HepG2 (cell line): ENCODE data around the gene NECAB2. TPM values are rescaled to one million over a fixed set of nuclear protein-coding genes. Genes with fewer than 3 reads are reported as not detected.

Experiments
- ATAC-seq: fragments of 200-7000 bp; cut with Tn5 transposase; 3 replicates; pipeline ENCODE4 v1.9.1; 2020; ENCODE audit warnings: mild to moderate bottlenecking, moderate library complexity
- BruUV-seq: library from RNA; stranded (reverse); fragments of 400-500 nt; replicated peaks from 2 replicates; lab custom pipeline; 2021; lab: Mats Ljungman, UMichigan
- CTCF ChIA-PET: fragments of 300-600 bp; formaldehyde crosslinking; extraction: SDS; loops from one replicate; lab custom pipeline; 2021; ENCODE audit warnings: low total read pairs, inconsistent platforms, low intra/inter-chr PET ratio; lab: Yijun Ruan, JAX
- POLR2A ChIA-PET: fragments of 350-600 bp; sonication (Branson Sonifier 250); formaldehyde crosslinking; loops from one replicate; lab custom pipeline; 2020; ENCODE audit warnings: antibody characterized with exemption, inconsistent platforms; lab: Yijun Ruan, JAX
- DNase-seq: peaks from one replicate; pipeline ENCODE4 v3.0.0-alpha.2; 2015; ENCODE audit warnings: low spot score
- FAIRE-seq: peaks from 3 replicates; lab custom pipeline; 2011; peaks lifted over from hg19 to GRCh38; lab: Jason Lieb, UNC
- H2AFZ ChIP-seq: one replicate; pipeline ENCODE4 v1.6.1; 2011; ENCODE audit warnings: low read length, inconsistent platforms
- H3K27ac ChIP-seq: fragments of 300-600 bp; 3 replicates; pipeline ENCODE4 v1.8.0; 2011; ENCODE audit warnings: mixed run types, mild to moderate bottlenecking, mixed read lengths, low read length, inconsistent platforms; ENCODE audit not compliant: insufficient read depth; ENCODE audit errors: extremely low read length
- H3K27me3 ChIP-seq, 2 experiments: fragments of 200-600 bp in 1 of 2; 2 replicates in 1 of 2; 3 replicates in 1 of 2; pipeline versions ENCODE4 v1.6.0 to v1.8.0; 2011; ENCODE audit warnings: low read length in 2 of 2, mild to moderate bottlenecking in 2 of 2, moderate library complexity in 2 of 2, inconsistent platforms in 1 of 2; ENCODE audit not compliant: insufficient read depth in 2 of 2, control insufficient read depth in 1 of 2
- H3K36me3 ChIP-seq, 2 experiments: fragments of 200-600 bp in 1 of 2; replicated peaks in 1 of 2; 2 replicates in 1 of 2; 3 replicates in 1 of 2; pipeline versions ENCODE4 v1.5.1 to v1.8.0; 2011; ENCODE audit warnings: low read length in 2 of 2, inconsistent platforms in 1 of 2; ENCODE audit not compliant: insufficient read depth in 2 of 2, control insufficient read depth in 1 of 2
- H3K4me1 ChIP-seq: 2 replicates; pipeline ENCODE4 v1.5.1; 2012; ENCODE audit warnings: low read length, inconsistent platforms; ENCODE audit not compliant: insufficient read depth
- H3K4me2 ChIP-seq: 2 replicates; pipeline ENCODE4 v1.6.0; 2011; ENCODE audit warnings: low read depth, low read length, inconsistent platforms
- H3K4me3 ChIP-seq, 3 experiments: fragments of 200-600 bp in 1 of 3; sonication (generic), shearing (Covaris generic) in 1 of 3; replicated peaks in 1 of 3; 2 replicates each; pipeline ENCODE4 v1.5.1; 2011 to 2016; ENCODE audit warnings: low read length in 3 of 3, inconsistent platforms in 2 of 3, low read depth in 2 of 3, mild to moderate bottlenecking in 2 of 3, control low read depth in 1 of 3, mixed read lengths in 1 of 3; ENCODE audit not compliant: insufficient read depth in 1 of 3
- H3K79me2 ChIP-seq: one replicate; pipeline ENCODE4 v1.6.1; 2011; ENCODE audit warnings: low read length, inconsistent platforms; ENCODE audit not compliant: insufficient read depth
- H3K9ac ChIP-seq: 2 replicates; pipeline ENCODE4 v1.6.0; 2011; ENCODE audit warnings: mild to moderate bottlenecking, low read depth, low read length, inconsistent platforms; ENCODE audit not compliant: insufficient read depth
- H3K9me3 ChIP-seq: 2 replicates; pipeline ENCODE4 v1.5.1; 2012; ENCODE audit warnings: mild to moderate bottlenecking, low read length
- H4K20me1 ChIP-seq: 2 replicates; pipeline ENCODE4 v1.6.0; 2011; ENCODE audit warnings: inconsistent platforms, mild to moderate bottlenecking, low read length, moderate library complexity; ENCODE audit not compliant: insufficient read depth
- CREM ChIP-seq, 2 experiments: sonication (generic) in 1 of 2; formaldehyde crosslinking in 1 of 2; IDR thresholded peaks; 2 replicates each; pipeline versions ENCODE4 v1.4.0 to v1.6.1; 2016 to 2020; ENCODE audit warnings: antibody characterized with exemption in 1 of 2, mild to moderate bottlenecking in 1 of 2, missing genetic modification reagents in 1 of 2
- KLF16 ChIP-seq, 2 experiments: sonication (generic) in 1 of 2; formaldehyde crosslinking in 1 of 2; IDR thresholded peaks; 2 replicates each; pipeline versions ENCODE4 v1.6.1 to v1.8.0; 2016 to 2023; ENCODE audit warnings: missing genetic modification reagents in 2 of 2, missing compliant biosample characterization in 1 of 2
- NFATC3 ChIP-seq: sonication (generic); formaldehyde crosslinking; IDR thresholded peaks from 2 replicates; pipeline ENCODE4 v1.5.1; 2020; ENCODE audit warnings: mild to moderate bottlenecking, missing genetic modification reagents
- NR1H2 ChIP-seq: sonication (generic); formaldehyde crosslinking; IDR thresholded peaks from 2 replicates; pipeline ENCODE4 v1.8.1; 2022; ENCODE audit warnings: low read depth, missing genetic modification reagents, borderline replicate concordance
- NR2F2 ChIP-seq: IDR thresholded peaks from 2 replicates; pipeline ENCODE4 v1.6.1; 2012; ENCODE audit warnings: low read depth, inconsistent platforms, borderline replicate concordance
- PHF21A ChIP-seq: sonication (generic); formaldehyde crosslinking; IDR thresholded peaks from 2 replicates; pipeline ENCODE4 v1.5.0; 2020; ENCODE audit warnings: mild to moderate bottlenecking, missing genetic modification reagents
- REPIN1 ChIP-seq: sonication (generic); formaldehyde crosslinking; IDR thresholded peaks from 2 replicates; pipeline ENCODE4 v1.8.0; 2022; ENCODE audit warnings: missing genetic modification reagents, low read depth, mild to moderate bottlenecking, borderline replicate concordance
- RXRB ChIP-seq: IDR thresholded peaks from 2 replicates; pipeline ENCODE4 v1.6.1; 2016; ENCODE audit warnings: borderline replicate concordance, missing genetic modification reagents, missing compliant biosample characterization
- SP4 ChIP-seq: sonication (generic); formaldehyde crosslinking; IDR thresholded peaks from 2 replicates; pipeline ENCODE4 v1.8.1; 2023; ENCODE audit warnings: mild to moderate bottlenecking, missing genetic modification reagents
- YEATS4 ChIP-seq: sonication (generic); formaldehyde crosslinking; IDR thresholded peaks from 2 replicates; pipeline ENCODE4 v1.4.0; 2020; ENCODE audit warnings: missing genetic modification reagents, borderline replicate concordance
- ZBTB38 ChIP-seq: sonication (generic); formaldehyde crosslinking; IDR thresholded peaks from 2 replicates; pipeline ENCODE4 v1.5.1; 2020; ENCODE audit warnings: mild to moderate bottlenecking, missing genetic modification reagents
- ZFP90 ChIP-seq: sonication (generic); formaldehyde crosslinking; IDR thresholded peaks from 2 replicates; pipeline ENCODE4 v1.8.0; 2022; ENCODE audit warnings: missing genetic modification reagents, mild to moderate bottlenecking, inconsistent platforms, borderline replicate concordance
- ZNF180 ChIP-seq: sonication (generic); formaldehyde crosslinking; IDR thresholded peaks from 2 replicates; pipeline ENCODE4 v1.4.0; 2020; ENCODE audit warnings: low read depth, missing genetic modification reagents, borderline replicate concordance
- ZNF317 ChIP-seq: sonication (generic); formaldehyde crosslinking; IDR thresholded peaks from 2 replicates; pipeline ENCODE4 v1.5.0; 2020; ENCODE audit warnings: mild to moderate bottlenecking, missing genetic modification reagents
- ZNF331 ChIP-seq: sonication (generic); formaldehyde crosslinking; IDR thresholded peaks from 2 replicates; pipeline ENCODE4 v1.4.0; 2020; ENCODE audit warnings: missing genetic modification reagents
- ZNF589 ChIP-seq: sonication (generic); formaldehyde crosslinking; conservative IDR thresholded peaks from 2 replicates; pipeline ENCODE4 v1.8.0; 2022; ENCODE audit warnings: mild to moderate bottlenecking, moderate library complexity, missing genetic modification reagents
- ZNF850 ChIP-seq: sonication (generic); formaldehyde crosslinking; conservative IDR thresholded peaks from 2 replicates; pipeline ENCODE4 v1.9.0; 2021; ENCODE audit warnings: mild to moderate bottlenecking, missing genetic modification reagents
- ZSCAN25 ChIP-seq: sonication (generic); formaldehyde crosslinking; IDR thresholded peaks from 2 replicates; pipeline ENCODE4 v1.8.0; 2022; ENCODE audit warnings: mild to moderate bottlenecking, missing genetic modification reagents
- ZZZ3 ChIP-seq: sonication (generic); formaldehyde crosslinking; IDR thresholded peaks from 2 replicates; pipeline ENCODE4 v1.4.0; 2020; ENCODE audit warnings: missing genetic modification reagents, mild to moderate bottlenecking, borderline replicate concordance
- WGBS: methylation state at CpG from one replicate; pipeline ENCODE4 v1.1.6; 2017; ENCODE audit warnings: low lambda C conversion rate; 5-methylcytosine and 5-hydroxymethylcytosine counted together
- in situ Hi-C: cut with HindIII; loops from 2 replicates; pipeline ENCODE4 v1.10.0; 2017; ENCODE audit warnings: low pct_unique_long_range_greater_than_20kb; ENCODE audit not compliant: extremely low pct_ligation_motif_present
- intact Hi-C: fragments of 100-400 bp; cut with micrococcal nuclease; formaldehyde crosslinking; loops from one replicate; pipeline ENCODE4 v1.10.0; 2022; ENCODE audit not compliant: unreplicated experiment
- polyA plus RNA-seq, 8 experiments: library from polyadenylated mRNA; depleted of rRNA in 3 of 8; stranded (reverse) in 7 of 8; unstranded in 1 of 8; fragments of >200 nt; fragmentation: Illumina TruSeq in 4 of 8; extraction: Trizol in 4 of 8; gene quantifications; 2 replicates each; pipeline versions ENCODE4 v1.2.1 to v1.2.3, GENCODE V29; 2011 to 2016; ENCODE audit warnings: low read depth in 4 of 8, missing spikeins in 1 of 8, mixed read lengths in 1 of 8; ENCODE audit not compliant: insufficient read depth in 1 of 8
- total RNA-seq, 5 experiments: library from RNA; depleted of rRNA; stranded (reverse); fragments of >200 nt; fragmentation: Illumina TruSeq; extraction: Trizol; gene quantifications; 2 replicates each; pipeline ENCODE4 v1.2.3, GENCODE V29; 2016; ENCODE audit warnings: low read depth in 1 of 5
- TF ChIP-seq, protein P1 (sequence below): sonication (generic); formaldehyde crosslinking; IDR thresholded peaks from 2 replicates; pipeline ENCODE4 v1.5.0; 2020; ENCODE audit warnings: missing genetic modification reagents
- TF ChIP-seq, protein P2 (sequence below): sonication (generic); formaldehyde crosslinking; IDR thresholded peaks from 2 replicates; pipeline ENCODE4 v1.4.0; 2020; ENCODE audit warnings: missing genetic modification reagents; ENCODE audit errors: not compliant biosample characterization

The NECAB2 gene
- total and polyA plus RNA-seq, 2 of the 13 experiments (the other 11 are each of a cell fraction or from before 2014, with no cell fraction given): 0.21 to 0.49 TPM

DNA sequence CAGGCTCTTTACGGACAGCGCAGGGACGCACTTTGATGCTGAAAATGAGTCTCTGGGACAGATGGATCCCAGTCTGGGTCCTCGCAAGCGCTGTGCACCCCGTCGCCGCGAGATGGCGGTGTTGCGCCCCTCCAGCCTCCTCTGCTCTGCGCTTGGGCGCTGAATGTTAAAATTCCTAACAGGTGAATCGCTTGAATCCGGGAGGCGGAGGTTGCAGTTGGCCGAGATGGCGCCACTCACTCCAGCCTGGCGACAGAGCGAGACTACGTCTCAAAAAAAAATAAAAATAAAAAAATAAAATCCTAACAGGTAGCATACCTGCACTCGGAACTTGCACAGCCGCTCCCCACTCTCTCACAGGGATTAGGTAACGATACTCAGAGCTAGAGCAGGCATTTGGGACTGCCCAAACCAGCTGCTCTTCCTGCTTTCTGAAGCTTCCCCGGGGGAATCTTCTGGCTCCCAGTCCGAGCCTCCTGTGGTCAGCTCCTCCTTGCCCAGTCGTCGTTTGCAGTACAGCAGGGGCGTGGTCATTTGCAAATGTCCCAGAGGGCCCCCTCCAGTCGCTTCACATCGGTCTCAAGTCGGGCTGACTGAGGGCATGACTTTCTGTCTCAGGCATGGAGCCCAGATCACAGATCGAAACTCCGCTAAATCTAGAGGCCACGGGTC is 41.2 kb upstream of the NECAB2 start:
- Histone ChIP-seq H3K79me2 (no peaks in the 10 kb centered on the region), H3K4me3 (peak overlapping the region; percentile 20 to 69 (median 47)), H4K20me1 (no peaks in the 10 kb centered on the region), H3K9me3 (no peaks in the 10 kb centered on the region), H3K27me3 (peaks cover 3 to 21% of the 10 kb centered on the region in 2 experiments; a peak in 4 of 5 replicates), H3K4me1 (peaks cover 43% of the 10 kb centered on the region), H3K36me3 (no peaks in the 10 kb centered on the region), H2AFZ (peak overlapping the region; percentile 71), H3K4me2 (peak overlapping the region; percentile 91), H3K27ac (no peak overlapping the region), H3K9ac (peak overlapping the region; percentile 26)
- peak; percentile 82 for DNase-seq
- ATAC-seq: peak; percentile 83
- POLR2A ChIA-PET: interaction anchor here (0.9 to 5.4 kb wide), 4 partner anchors 16 to 29 kb away, joined by 4 to 46 read pairs (median 5); partner anchors contain the start of gene OSGIN1
- FAIRE-seq: peak; percentile 84
- in situ Hi-C loops: loop anchor here (10.0 kb wide), 1 partner anchor 118 kb away; the partner anchor contains the start of gene SLC38A8
- intact Hi-C loops: loop anchor here (1.0 kb wide), 3 partner anchors 27 to 138 kb away; no protein-coding TSS in a partner anchor
- 11% methylated on average over 32 of the region's 35 CpGs for WGBS
- no TSS peak for BruUV-seq
- CTCF ChIA-PET: interaction anchor here (1.6 to 3.0 kb wide), 4 partner anchors 28 to 138 kb away, joined by 9 to 31 read pairs (median 16); partner anchors contain the start of gene OSGIN1
- peak; percentile 51 for TF ChIP-seq ZBTB38
- 0 out of 2 replicates have a peak, but pooled peaks have one; percentile 39 for TF ChIP-seq ZSCAN25 (CRISPR knock-in tag)
- TF ChIP-seq ZNF180 (CRISPR knock-in tag): no peak
- no peak for TF ChIP-seq CREM (IDR thresholded peaks at IDR 0.05)
- no peak for TF ChIP-seq CREM (CRISPR knock-in tag; IDR thresholded peaks at IDR 0.05)
- TF ChIP-seq ZFP90 (CRISPR knock-in tag): no peak
- TF ChIP-seq PHF21A (CRISPR knock-in tag): peak; percentile 52; the same call in 1 of the 2 replicates
- 0 out of 2 replicates have a peak, but pooled peaks have one; percentile 17 for TF ChIP-seq YEATS4 (CRISPR knock-in tag)
- no peak for TF ChIP-seq ZNF589 (CRISPR knock-in tag)
- TF ChIP-seq NFATC3 (CRISPR knock-in tag): no peak
- TF ChIP-seq, protein P1, sequence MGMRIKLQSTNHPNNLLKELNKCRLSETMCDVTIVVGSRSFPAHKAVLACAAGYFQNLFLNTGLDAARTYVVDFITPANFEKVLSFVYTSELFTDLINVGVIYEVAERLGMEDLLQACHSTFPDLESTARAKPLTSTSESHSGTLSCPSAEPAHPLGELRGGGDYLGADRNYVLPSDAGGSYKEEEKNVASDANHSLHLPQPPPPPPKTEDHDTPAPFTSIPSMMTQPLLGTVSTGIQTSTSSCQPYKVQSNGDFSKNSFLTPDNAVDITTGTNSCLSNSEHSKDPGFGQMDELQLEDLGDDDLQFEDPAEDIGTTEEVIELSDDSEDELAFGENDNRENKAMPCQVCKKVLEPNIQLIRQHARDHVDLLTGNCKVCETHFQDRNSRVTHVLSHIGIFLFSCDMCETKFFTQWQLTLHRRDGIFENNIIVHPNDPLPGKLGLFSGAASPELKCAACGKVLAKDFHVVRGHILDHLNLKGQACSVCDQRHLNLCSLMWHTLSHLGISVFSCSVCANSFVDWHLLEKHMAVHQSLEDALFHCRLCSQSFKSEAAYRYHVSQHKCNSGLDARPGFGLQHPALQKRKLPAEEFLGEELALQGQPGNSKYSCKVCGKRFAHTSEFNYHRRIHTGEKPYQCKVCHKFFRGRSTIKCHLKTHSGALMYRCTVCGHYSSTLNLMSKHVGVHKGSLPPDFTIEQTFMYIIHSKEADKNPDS (CRISPR knock-in tag): no peak
- TF ChIP-seq, protein P2, sequence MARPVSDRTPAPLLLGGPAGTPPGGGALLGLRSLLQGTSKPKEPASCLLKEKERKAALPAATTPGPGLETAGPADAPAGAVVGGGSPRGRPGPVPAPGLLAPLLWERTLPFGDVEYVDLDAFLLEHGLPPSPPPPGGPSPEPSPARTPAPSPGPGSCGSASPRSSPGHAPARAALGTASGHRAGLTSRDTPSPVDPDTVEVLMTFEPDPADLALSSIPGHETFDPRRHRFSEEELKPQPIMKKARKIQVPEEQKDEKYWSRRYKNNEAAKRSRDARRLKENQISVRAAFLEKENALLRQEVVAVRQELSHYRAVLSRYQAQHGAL (CRISPR knock-in tag): no peak
- TF ChIP-seq NR1H2 (CRISPR knock-in tag): no peak
- 0 out of 2 replicates have a peak, but pooled peaks have one; percentile 7 for TF ChIP-seq ZZZ3 (CRISPR knock-in tag)
- TF ChIP-seq RXRB (CRISPR knock-in tag): peak; percentile 77; the same call in 1 of the 2 replicates
- 0 out of 2 replicates have a peak, but pooled peaks have one; percentile 22 for TF ChIP-seq SP4
- TF ChIP-seq KLF16 (CRISPR knock-in tag; IDR thresholded peaks at IDR 0.05): peak in 1 of 2 experiments; percentile 76; a peak in 2 of 4 replicates
- no peak for TF ChIP-seq NR2F2
- TF ChIP-seq ZNF331 (CRISPR knock-in tag): peak; percentile 53
- no peak for TF ChIP-seq ZNF317 (CRISPR knock-in tag)
- TF ChIP-seq REPIN1 (CRISPR knock-in tag): no peak
- TF ChIP-seq ZNF850: no peak
